Hypothalamus (tissue), 51 donors: Measurements from ENCODE around the gene CMTM7.

Source experiments
- DNase-seq, 51 donors: peaks; one replicate each; lab custom pipeline; 2025; lab: John Stamatoyannopoulos, UW

Gene CMTM7, protein sequence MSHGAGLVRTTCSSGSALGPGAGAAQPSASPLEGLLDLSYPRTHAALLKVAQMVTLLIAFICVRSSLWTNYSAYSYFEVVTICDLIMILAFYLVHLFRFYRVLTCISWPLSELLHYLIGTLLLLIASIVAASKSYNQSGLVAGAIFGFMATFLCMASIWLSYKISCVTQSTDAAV

DNA sequence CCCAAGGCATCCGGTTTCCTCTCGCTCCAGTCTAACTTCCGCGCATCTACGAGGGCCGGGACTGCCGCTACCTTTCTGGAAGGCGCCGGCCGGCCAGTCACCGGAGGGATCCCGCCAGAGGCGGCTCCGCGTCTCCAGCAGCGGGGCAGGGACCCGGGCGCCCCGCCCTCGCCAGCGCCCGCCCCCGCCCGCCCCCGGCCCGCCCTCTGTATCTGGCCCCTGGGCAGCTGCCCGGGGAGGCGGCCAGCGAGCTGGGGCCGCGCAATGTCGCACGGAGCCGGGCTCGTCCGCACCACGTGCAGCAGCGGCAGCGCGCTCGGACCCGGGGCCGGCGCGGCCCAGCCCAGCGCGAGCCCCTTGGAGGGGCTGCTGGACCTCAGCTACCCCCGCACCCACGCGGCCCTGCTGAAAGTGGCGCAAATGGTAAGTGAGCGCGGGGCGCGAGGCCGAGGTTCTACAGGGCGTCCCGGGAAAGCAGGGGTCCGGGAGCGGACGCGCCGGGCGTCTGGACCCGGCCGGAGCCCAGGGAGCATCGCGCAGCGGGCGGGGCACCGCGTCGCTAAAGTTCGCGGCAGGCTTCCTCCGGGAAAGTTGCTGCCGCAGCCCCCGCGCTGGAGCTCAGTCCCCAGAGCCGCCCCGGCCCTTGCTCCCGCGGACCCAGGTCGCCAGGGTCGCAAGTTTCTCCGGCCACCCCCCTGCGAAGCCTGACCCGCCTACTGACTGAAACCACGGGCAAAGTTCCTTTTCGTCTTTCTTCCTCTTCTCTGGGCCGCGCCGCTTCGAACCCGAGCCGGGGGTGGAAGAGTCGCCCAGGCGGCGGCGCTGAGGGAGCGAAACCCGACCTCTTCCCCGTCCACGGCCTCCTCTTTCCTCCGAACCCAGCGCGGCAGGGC is at the start of gene CMTM7:
Gene CMTM7, plus strand, starts transcription at position 211 of the 893 bp plus-strand sequence. Its CDS starts 54 bp downstream, at position 265.
- peak in 12 of 51 donors; percentile 5 to 42 (median 15) for DNase-seq

DNA sequence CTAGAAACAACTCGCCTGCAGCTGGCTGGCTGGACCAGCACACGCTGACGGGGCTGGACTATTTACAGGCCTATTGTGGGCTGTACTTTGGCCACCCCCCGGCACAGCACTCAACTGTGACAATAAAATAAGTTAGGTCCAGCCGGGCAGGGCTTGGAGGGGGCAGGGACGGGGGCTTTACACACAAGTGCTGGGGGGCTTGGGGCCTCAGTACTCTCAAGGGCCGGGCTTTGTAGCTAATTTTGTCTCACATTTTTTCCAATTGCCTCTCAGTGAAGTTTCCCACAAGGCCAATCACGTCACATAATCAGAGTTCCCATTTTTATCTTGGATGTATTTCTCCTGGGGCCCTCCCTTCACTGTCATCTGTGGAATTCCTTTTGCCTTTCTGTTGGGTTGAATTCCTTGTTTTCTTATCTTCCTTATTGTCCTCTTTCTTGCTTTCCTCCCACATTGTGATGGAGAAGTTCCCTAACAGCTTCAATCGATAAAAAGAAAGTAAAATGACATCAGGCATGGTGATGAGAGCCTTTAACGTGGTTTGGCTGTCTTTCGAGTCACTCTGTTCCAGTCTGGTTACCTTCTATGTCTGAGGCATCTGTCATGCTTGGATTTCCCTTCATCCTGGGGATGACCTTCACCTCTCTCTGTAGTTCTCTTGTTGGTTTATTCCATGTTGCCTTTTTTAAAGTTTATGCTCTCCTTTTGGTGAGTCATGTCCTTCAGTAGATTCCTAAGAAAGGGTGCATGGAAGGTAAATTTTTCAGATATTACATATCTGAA is 44.1 kb upstream of the CMTM7 start:
- DNase-seq = no peak

DNA sequence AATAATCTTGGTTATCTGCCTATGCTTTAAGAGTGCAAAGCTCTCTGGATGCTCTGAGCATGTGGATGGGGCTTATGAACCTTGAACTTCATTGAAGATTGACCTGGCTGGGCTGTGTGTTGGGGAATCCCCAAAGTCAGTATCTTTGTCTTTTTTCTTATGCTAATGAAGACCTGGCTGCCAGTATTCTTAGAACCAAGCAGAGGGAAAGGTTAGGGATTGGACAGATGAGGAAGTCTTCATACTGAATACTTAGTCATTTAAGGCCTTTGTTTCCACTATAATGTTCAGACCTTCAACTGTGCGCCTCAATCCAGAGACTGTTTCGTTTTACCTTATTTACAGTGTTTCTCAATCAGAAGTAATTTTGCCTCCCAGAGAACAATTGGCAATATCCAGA is 42.5 kb upstream of the CMTM7 start:
- no peak for DNase-seq

DNA sequence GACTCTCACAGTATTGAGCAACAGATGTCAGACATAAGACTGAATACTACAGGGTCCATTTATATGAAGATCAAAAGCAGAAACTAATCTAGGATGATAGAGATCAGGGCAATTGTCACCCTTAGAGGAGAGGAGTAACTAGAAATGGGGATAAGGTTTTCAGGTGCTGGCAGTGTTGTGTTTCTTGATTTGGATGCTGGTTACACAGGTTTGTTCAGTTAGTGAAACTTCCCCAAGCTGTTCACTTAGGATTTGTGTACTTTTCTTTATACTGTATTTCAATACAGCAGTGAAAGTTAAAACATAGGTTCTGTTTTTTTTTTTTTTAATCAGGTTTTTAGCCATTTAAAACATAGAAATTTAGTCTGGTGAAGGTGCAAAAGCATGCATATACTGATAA is 39.1 kb upstream of the CMTM7 start:
- no peak for DNase-seq

DNA sequence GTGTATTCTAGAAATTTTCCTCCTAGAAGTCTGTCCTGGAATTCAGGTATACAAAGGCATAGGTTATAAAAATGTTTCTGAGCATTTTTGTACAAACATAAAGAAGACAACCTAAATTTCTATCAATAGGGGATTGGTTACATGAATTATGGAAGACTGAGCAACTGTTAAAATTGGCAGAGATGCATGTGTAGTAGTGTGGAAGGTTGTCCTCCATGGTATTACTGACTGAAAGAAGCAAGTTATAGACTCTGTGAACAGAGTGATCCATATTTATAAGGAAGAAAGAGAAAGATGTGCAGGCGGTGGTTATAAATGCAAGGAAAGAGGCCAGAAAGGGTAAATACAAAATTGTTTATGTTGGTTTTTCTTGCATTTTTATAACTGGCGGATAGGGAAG is 38.3 kb upstream of the CMTM7 start:
- no peak for DNase-seq

DNA sequence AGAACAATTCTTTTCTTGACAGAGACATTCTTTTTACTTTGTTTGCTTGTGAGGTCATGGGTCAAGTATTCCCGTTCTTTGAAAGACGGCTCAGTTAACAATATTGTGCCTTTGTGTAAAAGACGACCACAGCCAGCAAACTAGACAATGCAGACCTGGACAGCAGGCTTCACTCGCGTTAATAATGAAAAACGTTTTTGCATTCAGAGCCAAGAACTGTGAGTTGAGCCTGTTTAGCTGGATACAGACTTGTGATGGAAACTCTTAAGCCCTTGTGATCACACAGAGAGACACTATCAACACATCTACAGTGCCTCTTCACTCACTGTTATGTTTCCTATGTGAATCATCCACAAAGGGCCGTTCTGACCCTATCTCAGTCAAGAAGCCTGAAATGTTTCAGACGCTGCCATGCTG is 37.3 kb upstream of the CMTM7 start:
- DNase-seq = no peak

DNA sequence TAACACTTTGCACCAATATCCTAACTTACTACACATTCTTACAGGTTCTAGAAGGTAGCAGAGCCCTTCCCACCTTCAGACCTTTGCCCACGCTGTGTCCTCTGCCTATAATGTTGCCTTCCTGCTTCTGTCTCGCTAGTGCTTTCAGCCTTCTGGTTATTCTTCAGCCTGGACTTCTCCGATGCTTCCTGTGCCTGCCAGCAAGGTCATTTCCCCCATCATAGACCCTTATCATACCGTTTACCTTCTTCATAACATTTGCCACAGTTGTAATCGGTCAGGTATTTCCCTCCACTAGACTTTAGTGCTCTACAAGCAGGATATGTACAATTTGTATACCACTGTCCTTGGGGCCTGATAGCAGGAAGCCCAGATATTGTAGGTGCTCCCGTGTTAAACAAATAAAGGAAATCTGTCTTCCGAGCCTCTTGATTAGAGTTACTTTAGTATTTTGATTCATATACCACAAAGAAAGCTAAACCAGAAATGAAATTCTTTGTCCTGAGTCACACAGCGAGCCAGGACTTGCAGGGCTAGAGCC is 35.8 kb upstream of the CMTM7 start:
- no peak for DNase-seq

DNA sequence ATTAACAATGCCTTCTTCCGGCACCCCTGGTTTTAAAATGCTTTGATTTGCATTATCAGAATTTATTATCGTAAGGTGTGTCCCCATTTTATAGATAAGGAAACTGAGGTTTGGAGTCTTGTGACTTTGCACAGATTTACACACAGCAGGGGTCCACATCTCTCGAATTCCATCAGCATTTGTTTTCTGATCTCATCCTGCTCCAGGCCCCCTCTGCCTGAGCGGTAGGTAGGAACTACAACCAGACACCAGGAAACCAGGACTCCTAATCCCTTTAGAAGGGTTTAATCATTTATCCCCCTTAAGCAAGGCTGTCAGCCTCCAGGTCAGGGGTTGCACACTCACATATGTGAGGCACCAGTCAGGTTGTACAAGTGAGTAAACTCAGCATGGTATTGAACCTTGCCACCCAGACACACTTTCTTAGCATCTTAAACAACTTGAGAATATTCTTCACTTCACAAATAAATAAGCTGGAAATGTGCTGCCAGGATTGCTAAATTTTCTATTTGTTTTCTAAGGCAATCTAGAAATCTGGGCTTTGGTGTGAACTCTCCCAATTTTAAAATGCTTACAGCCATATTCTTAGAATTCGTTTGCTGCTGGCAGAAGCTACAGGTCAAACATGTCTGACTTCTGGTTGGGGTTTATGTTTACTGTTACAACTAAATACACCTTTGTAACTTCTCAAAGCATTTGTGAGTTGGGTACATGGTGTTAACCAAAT is 31.7 kb upstream of the CMTM7 start:
- DNase-seq = no peak

DNA sequence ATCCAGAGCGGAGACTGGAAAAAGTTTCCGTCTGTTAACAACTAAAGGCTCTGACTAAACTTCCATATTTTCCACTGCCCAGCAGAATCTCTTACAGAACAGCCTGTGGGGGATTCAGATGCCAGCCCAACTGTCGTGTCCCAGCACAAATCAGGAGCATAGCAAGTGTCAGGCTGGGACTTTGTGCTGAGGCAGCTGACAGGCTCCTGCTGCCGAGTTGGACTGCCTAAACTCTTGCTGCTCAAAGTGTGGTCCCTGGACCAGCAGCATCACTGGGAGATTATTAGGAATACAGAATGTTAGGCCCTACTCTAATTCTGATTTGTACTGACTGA is 31.2 kb upstream of the CMTM7 start:
- no peak for DNase-seq

DNA sequence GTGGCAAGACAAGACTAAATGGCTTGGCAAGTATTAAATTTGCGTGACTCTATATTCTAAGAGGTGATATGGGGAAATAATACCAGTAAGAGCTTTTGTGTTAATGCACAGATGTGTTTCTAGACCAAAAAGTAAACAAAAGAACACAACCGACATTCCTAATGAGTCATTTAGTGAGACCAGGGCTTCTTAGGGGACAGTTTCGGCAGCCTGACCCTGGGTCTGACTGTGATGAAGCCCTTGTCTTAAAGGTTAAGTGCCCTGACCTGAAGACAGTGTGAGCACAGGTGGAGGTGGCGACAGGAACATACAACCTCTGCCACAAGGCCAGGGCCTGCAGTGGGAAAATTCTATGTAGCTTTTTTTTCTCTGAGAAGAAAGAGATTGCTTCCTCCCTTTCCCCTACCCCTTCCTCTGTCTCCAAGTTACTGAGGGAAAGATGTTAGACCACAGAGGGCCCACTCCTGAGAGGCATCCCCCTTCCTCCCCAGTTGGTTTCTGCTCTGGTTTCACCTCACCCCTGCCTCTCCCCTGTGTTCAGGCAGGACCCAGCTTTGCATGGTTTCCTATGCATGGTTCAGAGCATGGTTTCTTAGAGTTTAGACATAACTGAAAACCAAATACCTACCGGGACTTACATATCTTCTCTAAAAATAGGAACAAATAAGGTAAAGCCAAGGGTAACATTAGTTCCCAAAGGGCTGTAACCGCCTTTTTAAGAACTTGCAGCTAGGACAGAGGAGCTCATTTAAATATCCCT is 24.8 kb upstream of the CMTM7 start:
- DNase-seq = no peak

DNA sequence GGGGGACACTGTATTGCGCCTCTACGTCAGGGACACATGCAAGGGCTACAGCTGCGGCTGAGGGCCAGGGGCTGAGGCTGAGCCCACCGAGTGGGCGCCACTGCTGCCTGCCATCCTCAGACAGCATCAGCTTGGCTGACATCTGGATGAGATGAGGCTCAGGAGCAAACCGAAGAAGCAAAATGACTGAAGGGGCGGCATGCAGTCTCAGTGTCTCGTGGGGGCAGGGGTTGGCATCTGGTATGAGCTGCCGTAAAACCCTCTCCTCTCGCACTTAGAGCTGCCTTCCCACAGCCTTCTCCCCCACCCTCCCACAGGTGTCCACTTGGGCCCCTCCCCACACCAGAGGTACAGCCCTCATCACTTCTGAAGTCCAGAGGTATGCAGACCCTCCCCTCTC is 24.2 kb upstream of the CMTM7 start:
- DNase-seq = no peak

DNA sequence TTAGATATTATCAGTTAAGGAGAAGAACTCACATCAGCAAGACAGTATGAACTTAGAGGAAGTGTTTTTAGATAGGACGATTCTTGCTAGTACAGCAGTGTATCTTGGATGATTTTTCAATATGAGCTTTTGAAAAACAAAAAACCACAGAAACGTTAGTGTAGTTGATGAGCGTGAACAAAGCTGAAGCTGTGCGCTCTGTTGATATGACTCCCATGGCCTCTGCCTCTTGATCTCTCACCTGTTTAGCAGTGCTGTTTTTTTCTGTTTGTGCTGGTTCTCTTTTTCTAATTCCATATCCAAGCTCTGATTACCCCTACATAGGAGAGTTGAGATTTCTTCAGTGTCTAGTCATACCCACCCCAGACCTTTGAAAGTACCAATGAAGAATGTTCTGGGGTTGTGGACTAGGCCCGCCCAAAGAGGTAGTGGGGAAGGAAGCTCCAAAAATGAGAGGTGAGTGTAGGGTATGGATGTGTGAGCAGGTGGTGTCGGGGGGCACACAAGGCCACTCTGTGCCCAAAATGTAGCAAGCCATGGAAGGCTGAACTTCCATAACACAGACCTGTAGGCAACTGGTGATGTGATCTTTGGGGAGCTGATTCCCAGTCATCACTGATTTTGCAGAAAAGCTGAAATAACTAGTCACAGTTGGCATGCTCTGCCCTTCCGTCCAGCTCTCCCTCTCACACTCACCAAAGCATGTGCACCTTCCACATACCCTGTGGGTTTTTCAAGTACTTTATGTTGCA is 20.0 kb upstream of the CMTM7 start:
- no peak for DNase-seq

DNA sequence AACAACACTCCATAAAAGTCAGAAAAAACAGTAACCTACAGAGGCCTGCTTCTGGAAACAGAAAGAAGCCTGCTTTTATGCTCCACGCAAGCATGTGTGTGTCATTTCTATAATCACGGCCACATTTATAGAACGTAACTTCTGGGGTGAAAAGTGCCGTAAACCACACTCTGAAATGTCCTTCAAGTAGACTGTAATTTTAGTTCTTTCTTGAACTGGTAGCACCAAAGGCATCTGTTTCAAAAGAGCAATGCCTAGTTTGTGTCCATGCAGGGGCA is 19.5 kb upstream of the CMTM7 start:
- DNase-seq = no peak

DNA sequence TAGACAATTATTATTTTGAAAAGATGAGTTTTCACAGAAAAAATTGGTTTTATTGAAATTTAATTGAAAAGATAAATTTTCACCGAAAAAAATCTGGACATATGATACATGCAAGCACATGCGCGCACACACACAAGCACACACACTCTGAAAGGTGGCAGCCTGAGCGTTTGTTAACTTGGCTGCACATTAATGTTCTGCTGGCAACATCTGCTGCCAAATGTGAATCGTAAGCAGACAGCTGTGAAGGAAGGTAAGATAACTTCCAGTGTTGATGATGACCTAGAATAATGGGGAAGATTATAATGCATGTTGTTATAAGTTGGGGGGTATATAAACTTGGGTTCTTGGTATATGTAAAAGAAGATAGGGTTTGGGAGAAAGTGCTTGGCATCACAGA is 18.4 kb upstream of the CMTM7 start:
- DNase-seq = no peak

DNA sequence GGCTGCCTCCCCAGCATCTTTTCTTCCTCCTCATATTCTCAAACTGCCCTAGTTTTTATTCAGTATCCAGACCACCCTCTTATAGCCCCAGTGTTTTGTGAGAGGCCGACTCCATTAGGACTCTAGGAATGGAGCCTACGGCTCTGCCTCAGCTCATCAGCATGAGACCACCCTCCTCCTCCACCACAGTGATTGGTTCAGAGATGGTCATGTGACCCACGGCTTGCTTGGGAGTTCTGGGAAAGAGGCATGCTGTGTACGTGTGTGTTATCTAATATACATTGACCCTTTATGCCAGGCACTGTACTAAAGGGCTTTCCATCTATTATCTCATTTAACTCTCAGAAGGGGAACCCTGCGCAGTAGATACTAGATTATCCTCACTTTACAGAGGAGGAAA is 17.8 kb upstream of the CMTM7 start:
- DNase-seq = no peak

DNA sequence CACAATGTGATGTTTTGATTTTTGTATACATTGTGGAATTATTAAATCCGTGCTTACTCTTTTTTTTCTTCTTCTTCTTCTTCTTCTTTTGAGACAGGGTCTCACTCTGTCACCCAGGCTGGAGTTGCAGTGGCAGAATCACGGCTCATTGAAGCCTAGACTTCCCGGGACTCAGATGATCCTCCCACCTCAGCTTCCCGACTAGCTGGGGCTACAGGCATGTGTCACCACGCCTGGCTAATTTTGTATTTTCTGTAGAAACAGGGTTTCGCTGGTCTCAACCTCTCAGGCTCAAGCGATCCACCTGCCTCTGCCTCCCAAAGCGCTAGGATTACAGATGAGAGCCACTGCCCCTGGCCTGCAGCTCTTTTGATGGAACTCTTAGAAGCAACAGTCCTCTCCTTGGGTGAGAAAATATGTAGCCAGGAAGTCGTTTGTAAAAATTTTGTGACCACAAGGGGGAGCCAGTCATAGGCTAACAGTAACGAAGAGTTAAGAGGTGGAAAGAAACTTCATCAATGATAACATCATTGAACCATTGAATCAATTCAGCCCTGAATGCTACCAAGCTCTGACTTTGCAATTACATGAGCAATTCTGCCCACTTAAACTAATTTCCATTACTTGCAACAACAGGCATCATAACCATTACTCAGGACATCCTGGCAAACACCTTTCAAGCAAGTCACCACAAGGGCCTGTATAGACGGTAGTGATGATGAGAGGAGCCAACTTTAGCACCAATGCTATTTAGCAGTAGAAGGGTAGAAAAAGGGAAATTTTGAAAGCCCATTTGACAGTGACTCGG is 16.7 kb upstream of the CMTM7 start:
- peak in 22 of 51 donors; percentile 1 to 56 (median 20) for DNase-seq

DNA sequence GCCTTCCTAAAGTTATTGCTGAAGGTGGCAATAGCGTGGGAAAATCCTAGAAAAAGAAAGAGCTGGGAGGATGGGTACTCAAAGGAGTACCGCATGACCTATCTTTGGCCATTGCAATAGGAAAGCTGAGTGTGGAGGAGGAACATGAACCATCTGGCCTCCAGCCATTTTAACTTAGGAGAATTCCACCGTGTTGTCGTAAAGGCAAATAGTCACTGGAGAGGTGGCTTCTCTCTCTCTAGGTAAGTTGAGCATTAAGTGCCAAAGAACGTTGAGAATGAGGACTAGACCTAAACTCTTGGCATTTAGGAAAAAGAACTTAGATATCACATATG is 16.1 kb upstream of the CMTM7 start:
- no peak for DNase-seq

DNA sequence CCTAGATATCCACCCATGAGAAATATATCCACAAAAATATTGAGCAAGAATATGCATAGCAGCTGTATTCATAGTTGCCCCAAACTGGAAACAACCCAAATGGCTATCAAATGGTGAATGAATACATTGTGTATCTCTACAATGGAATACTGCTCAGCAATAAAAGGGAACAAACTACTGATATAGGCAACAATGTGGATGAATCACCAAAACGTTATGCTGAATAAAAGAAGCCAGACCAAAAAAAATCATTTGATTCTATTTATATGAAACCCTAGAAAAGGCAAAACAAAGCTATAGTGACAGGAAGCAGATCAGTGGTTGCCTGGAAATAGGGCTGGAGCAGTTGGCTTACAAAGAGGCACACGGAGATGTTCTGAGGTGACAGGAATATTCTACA is 15.5 kb upstream of the CMTM7 start:
- no peak for DNase-seq
